Activated T-cell treated with anti-CD3 and anti-CD28 coated beads, Interleukin-2, amount 50 U/mL, for 1 hour (primary cell): Measurements from ENCODE around the gene ERGIC1.

Experiments used
- DNase-seq: peaks from one replicate; pipeline ENCODE4 v3.0.0-alpha.2; 2020

Gene ERGIC1

DNA sequence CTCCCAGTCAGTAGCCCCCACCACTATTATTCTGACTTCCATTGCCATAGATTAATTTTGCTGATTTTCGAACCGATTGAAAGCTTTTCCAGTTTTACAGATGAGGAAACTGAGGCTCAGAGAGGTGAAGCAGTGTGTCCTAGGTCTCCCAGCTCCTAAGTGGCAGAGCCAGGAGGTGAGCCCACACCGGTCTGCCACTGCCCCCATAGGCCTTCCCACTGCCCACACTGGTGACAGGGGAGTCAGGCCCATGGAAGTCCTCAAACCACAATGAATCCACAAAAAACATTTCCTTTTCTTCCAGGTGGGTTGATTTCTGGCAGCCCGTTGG lies 70.2 kb downstream of the ERGIC1 start:
- DNase-seq: no peak

- no peak for DNase-seq
Observed at GRCh38 chr5:172904643-172905345, 70.7 kb downstream of the ERGIC1 start.

- DNase-seq: no peak
Observed at GRCh38 chr5:172905346-172906140, 71.5 kb downstream of the ERGIC1 start.

GRCh38 chr5:172906436-172906835 lies 72.4 kb downstream of the ERGIC1 start:
- no peak for DNase-seq

DNA sequence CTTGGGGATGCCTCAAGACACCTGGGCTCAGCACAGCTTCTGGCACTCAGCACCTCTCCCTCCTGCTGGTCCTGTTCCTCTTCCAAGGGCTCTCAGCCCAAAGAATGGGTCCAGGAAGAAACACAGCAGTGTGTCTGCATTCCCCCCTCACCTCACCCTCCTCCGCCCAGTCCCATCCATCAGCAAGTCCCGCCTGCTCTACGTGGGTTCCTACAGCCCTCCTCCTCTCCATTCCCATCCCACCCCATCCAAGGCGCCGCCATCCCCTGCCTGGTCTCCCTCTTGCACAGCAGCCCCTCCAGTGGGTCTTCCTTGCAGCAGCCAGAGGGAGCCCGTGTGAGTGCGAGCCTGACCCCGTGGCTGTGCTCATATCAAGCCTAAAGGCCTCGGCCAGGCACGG lies 72.8 kb downstream of the ERGIC1 start:
- no peak for DNase-seq

DNA sequence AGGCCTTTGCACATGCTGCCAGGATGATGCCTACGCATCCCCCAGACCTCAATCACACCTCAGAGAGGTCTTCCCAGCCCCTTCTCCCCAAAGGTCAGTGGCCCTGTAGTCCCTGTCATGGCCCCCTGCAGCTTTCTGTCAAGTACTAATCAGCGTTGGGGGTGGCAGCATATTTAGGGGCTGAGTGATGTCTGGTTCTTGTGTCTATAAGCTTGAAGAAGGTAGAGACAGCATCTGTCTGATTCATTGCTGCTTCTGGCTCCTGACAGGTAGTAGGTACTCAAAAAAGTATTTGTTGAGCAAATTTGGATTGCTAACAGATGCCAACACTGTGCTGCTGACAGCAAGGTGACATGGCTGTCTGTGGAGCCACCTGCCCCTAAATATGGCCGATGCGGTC lies 73.6 kb downstream of the ERGIC1 start:
- DNase-seq: no peak

DNA sequence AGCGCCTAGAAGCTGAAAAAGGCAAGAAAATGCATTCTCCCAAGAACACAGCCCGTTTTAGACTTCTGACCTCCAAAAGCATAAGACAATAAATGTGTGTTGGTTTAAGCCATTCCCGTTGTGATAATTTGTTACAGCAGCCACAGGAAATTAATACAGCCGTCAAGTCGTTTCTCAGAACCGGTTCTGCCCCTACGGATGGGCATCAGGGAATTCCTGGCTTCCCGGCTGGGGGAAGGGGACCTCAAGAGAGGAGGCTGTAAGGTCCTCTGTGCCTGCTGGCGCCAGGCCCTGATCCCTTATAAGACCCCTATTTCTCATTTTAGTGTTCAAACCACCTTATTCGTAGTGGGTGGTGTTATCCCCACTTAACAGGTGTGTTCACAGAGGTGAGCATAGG lies 74.6 kb downstream of the ERGIC1 start:
- no peak for DNase-seq

GRCh38 chr5:172909931-172910502 lies 76.0 kb downstream of the ERGIC1 start:
- DNase-seq: no peak

DNA sequence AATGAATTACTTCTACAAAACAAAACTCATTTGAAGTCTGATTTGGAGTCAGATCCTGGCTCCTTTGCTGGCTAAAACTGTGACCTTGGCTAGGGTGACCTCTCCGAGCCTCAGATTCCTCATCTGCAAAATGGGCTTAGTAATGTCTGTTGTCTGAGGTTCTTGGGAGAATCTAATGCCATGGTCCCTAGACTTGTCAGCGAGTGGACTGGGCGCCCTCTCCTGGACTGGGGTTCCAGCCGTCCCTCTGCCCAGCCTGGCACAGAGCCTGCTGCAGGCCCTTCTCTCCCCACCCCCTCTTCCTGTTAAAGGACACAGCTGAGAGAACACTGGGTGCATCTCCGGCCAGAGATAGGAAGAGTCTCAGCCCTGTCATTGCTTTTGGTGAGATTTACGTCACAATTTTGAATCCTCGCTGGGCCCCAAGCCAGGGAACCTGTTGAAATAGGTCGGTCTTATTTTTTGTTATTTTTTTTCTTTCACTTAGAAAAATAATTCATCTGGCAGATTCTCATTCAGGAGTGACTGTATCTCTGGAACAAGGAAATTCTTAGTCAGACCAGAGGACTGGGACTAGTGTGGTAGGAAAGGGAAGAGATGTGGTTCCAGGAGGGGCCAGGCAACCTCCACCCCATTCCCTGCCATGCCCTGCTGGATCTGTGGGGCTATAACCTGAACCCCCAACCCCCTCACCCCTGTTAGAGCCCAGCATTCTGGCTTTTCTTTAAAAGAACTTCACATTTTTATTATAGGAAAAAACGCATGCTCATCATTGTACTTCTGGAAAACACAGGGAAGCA lies 77.0 kb downstream of the ERGIC1 start:
- DNase-seq: no peak

DNA sequence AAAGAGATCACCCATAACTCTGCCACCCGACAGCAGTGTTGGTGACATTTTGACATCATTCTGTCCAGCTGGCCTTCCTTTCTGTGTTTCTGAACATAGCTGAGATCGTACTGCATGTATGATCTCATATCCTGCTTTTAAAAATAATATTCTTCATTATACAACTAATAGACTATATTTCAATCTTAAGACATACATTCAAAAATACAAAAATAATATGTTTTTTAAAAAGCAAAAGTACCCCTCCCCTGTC lies 77.5 kb downstream of the ERGIC1 start:
- DNase-seq: no peak

GRCh38 chr5:172911976-172912375 lies 77.9 kb downstream of the ERGIC1 start:
- DNase-seq: no peak

GRCh38 chr5:172913117-172913850 lies 79.2 kb downstream of the ERGIC1 start:
- no peak for DNase-seq

DNA sequence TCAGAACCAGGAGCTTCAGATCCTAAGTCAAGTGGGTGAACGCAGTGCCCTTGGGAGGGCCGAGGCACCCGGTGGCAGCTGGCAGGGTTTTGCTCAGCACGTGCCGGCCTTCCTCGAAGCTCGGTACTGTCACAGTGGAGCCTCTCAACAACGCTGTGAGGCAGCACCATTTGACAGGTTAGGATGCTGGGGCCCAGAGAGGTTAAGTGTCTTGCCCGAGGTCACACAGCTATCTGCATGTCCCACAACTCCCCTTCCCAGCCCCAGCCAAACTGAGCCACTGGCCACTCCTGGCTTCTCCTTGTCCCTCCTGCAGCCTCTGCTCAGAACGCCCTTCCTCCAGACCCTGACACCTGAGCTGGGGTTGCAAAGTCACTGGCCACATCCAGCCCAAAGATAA lies 81.5 kb downstream of the ERGIC1 start:
- DNase-seq: no peak

DNA sequence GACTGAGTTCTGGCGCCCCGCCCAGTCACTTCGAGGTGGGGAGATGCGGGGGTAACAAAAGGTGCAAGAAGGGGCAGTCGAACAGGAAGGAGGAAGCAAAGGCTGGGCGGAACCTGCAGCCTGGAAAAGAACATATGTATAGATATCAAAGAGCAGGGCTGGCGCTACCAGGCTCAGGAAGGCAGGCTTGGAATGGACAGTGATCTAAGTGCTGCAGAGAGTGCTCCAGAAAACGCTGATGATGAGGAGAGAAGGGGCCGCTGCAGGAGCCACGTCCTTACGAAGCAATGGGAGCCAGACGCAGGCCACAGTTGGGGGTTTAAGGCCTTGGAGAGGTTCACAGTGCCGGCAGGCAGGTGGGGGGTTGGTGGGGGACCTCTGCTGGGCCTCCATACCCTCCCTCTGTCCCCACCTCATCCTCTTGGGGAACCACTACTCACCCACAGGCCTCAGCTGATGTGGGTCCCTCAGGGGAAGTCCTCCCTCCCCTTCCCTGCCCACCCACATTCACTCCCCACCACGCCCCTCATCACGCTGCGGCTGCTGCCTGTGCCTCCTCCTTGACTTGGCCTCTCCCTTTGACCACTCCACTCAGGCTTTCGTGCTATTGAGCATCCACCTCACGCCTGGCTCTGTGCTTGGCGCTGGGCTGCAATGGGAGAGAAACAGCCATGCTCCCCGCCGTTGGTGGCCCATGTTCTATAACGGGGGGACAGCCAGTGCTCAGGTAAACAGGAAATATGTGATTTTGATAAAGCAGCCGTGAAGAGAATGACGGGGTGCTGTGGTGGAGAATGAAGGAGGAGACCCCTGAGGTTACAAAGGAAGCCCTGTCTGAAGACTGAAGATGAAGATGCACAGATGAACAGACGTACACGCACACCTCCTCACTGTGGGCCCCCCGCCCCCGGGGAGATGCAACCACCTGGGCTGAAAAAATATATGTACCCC lies 84.6 kb downstream of the ERGIC1 start:
- peak; percentile 45 for DNase-seq

DNA sequence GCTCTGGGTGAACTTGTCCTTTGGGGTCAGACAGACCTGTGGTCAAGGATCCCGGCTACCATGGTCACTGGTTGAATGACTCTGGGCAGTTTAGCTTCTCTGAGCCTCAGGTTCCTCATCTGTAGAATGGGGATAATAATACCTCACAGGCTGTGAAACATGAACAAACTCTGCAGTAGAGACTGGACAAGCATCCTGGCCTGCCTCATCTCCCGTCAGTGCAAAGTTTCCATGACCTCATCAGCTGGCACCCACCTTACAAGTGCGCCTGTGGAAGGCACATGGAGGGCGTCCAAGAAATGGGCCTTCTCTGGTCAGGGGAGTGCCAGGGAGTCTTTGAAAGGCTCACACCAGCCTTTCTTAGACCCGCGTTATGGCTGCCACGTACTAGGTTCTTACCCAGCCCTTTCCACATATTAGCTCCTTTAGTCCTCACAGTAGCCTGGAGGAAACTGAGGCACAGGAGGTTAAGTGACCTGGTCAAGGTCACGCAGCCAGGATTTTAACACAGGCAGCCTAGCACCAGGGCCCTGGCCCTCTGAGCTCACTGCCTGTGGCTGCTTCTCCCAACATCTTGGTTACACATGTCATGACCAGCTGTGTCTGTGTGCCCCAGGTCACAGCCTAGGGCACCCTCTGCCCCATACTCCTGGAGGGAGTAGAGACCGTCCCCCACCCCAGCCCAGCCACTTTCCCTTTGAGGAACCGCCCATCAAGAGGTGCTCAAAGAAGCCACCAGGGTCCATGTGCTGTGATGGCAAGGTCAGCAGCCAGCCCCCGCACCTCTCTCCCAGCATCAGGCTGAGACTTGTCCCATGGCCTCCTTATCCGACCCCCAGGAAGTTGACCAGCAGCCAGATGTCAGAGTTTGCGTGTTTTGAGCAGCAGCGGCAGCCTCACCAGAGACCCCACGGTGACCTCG lies 85.7 kb downstream of the ERGIC1 start:
- no peak for DNase-seq

DNA sequence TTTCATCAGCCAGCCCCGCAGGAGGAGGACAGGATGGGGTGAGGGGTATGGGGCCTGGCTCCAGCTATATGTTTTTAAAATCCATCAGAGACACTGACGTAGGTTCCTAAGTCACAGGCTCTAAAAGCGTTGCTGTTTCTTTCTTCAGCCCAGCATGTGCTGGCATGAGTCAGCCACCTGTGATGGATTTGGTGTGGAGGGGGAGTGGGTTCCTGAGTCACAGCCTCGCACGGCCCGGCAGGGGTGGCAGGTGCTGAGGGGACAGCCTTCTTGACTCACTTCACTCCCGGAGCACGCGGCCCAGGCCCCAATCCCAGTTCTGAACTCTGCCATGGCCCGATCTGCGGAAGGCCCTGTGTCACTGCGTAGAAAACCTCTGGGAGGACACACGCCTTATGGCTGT lies 86.4 kb downstream of the ERGIC1 start:
- no peak for DNase-seq

GRCh38 chr5:172920995-172921394 lies 86.9 kb downstream of the ERGIC1 start:
- DNase-seq: no peak

DNA sequence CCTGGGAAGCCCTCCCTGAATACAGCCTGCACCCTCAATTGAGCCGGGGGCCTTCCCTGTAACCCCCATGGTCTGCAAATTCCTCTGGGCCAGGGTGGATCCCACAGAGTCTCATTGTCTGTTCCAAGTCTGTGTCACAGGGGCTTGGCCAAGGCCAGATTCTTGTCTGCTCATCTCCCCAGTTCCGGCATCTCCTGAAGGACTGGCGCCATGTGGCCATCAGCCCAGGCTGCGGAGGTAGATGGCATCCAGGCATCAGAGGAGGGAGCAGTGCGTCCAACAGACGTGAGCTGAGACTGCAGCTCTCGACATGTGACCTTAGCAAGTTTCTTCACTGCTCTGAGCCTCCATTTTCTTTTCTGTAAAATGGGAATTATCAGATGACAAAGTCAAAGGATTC lies 87.9 kb downstream of the ERGIC1 start:
- no peak for DNase-seq

- DNase-seq: no peak
Observed at GRCh38 chr5:172923539-172923938, 89.5 kb downstream of the ERGIC1 start.

GRCh38 chr5:172925336-172925948 lies 91.4 kb downstream of the ERGIC1 start:
- no peak for DNase-seq
